GM10248 (cell line): Measurements from ENCODE around the gene CAPN12.
A peak's percentile ranks its signal among the peaks of the same experiment; 100 is the strongest.

Experiments
- CTCF ChIA-PET: fragments of 300-600 bp; sonication (Branson Sonifier 250); formaldehyde crosslinking; extraction: SDS; loops from one replicate; lab custom pipeline; 2021; ENCODE audit warnings: antibody characterized with exemption; lab: Yijun Ruan, JAX
- POLR2A ChIA-PET: fragments of 350-650 bp; sonication (Branson Sonifier 250); formaldehyde crosslinking; extraction: SDS; loops from one replicate; lab custom pipeline; 2020; ENCODE audit warnings: antibody characterized with exemption; lab: Yijun Ruan, JAX
- DNase-seq: peaks from one replicate; pipeline ENCODE4 v3.0.0; 2012; ENCODE audit errors: extremely low spot score
- TF ChIP-seq, protein P1 (sequence below): IDR thresholded peaks from 2 replicates; pipeline ENCODE4 v1.5.1; 2012; ENCODE audit warnings: mild to moderate bottlenecking, low read depth; ENCODE audit errors: extremely low read depth, missing control alignments, control extremely low read depth

Gene CAPN12

DNA sequence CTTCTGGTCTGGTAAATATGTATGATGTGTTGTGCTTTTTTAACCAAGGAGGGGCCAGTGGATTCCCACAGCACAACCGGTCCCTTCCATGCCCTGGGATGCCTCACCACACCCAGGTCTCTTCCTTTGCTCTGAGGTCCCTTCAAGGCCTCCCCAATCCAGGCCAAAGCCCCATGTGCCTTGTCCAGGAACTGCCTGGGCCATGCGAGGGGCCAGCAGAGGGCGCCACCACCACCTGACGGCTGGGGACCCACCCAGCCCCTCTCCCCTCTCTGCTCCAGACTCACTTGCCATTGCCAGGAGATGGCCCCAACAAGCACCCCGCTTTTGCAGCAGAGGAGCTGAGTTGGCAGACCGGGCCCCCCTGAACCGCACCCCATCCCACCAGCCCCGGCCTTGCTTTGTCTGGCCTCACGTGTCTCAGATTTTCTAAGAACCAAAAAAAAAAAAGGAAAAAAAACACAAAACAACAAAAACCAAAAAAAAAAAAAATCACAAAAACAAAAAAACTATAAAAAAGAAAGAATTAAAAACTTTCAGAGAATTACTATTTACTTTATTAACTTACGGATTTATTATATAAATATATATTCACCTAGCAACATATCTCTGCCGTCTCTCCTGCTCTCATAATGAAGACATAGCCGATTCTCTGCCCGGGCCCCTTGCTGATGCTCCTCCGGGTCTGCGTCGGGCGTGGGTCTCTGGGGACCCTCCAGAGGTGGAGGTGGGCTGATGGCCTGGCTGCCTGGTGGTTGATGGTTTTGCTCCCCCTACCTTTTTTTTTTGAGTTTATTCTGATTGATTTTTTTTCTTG lies 14.4 kb downstream of the CAPN12 start:
- TF ChIP-seq, protein P1, sequence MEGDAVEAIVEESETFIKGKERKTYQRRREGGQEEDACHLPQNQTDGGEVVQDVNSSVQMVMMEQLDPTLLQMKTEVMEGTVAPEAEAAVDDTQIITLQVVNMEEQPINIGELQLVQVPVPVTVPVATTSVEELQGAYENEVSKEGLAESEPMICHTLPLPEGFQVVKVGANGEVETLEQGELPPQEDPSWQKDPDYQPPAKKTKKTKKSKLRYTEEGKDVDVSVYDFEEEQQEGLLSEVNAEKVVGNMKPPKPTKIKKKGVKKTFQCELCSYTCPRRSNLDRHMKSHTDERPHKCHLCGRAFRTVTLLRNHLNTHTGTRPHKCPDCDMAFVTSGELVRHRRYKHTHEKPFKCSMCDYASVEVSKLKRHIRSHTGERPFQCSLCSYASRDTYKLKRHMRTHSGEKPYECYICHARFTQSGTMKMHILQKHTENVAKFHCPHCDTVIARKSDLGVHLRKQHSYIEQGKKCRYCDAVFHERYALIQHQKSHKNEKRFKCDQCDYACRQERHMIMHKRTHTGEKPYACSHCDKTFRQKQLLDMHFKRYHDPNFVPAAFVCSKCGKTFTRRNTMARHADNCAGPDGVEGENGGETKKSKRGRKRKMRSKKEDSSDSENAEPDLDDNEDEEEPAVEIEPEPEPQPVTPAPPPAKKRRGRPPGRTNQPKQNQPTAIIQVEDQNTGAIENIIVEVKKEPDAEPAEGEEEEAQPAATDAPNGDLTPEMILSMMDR, result peak; percentile 84
- ChIA-PET POLR2A (no interaction called here), CTCF (interaction anchor here (0.7 to 1.6 kb wide), 4 partner anchors 102 to 206 kb away, joined by 3 to 4 read pairs (median 4); partner anchors contain the start of genes ECH1, MRPS12 and SARS2)
- DNase-seq, result peak; percentile 75

DNA sequence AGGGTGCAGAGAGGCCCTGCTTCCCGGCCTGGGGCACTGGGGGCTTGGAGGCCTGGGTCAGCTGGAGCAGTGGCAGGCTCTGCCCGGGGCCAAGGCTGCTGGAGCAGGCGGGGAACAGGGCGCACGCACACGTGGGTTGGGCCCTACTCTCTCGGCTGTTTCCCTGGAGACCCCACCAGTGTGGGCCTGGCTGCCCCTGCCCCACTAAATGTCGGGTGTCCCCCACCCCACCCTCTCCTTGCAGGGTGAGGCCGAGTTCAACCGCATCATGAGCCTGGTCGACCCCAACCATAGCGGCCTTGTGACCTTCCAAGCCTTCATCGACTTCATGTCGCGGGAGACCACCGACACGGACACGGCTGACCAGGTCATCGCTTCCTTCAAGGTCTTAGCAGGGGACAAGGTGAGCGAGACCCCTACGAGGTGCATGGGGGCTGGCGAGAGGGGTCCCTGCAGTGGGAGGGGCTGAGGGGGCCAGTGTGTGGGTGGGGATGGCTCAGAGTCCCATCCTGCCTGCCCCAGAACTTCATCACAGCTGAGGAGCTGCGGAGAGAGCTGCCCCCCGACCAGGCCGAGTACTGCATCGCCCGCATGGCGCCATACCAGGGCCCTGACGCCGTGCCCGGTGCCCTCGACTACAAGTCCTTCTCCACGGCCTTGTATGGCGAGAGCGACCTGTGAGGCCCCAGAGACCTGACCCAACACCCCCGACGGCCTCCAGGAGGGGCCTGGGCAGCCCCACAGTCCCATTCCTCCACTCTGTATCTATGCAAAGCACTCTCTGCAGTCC lies 15.3 kb downstream of the CAPN12 start:
- DNase-seq, result no peak
- TF ChIP-seq, protein P1, result no peak
- ChIA-PET CTCF (interaction anchor here (1.6 kb wide), 1 partner anchor 326 kb away, joined by 3 read pairs; the partner anchor contains the start of gene FAM98C), POLR2A (no interaction called here)

DNA sequence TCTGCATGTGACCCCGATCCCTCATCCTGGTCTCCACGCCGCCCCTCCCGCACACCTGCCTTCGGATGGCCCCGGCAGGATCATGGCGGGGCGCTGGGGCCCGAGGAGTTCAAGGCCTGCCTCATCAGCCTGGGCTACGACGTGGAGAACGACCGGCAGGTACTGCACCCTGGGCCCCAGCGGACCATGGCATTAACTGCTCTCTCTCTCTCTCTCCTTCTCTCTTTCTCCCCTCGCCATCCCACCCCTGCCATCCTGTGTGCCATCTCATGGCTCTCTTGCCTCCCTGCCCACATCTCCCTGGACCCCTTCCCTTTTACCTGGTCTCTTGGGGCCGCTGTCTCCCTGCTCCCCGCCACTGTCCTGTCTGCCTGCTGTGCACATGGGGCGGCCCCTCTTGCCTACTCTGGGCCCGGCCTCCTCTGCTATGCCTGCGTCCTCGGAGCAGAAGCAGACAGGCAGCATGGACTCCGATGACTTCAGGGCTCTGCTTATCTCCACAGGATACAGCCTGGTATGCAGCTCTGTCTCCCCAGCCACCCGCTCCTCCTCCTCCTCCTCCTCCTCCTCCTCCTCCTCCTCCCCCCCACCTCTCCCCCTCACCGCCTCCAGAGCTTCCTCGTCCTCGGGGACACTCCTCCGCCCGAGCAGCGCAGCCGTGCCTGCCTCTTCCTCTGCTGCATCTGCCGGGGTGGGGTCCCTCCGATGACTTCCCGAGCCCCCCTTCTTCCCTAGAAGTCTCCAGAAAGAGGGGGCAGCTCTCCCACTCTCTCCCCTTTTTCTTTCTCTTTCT lies 16.2 kb downstream of the CAPN12 start:
- CTCF ChIA-PET, result interaction anchor here (1.1 to 2.0 kb wide), 3 partner anchors 66 to 325 kb away, joined by 3 to 8 read pairs (median 3); partner anchors contain the start of genes FAM98C, MRPS12 and SARS2

DNA sequence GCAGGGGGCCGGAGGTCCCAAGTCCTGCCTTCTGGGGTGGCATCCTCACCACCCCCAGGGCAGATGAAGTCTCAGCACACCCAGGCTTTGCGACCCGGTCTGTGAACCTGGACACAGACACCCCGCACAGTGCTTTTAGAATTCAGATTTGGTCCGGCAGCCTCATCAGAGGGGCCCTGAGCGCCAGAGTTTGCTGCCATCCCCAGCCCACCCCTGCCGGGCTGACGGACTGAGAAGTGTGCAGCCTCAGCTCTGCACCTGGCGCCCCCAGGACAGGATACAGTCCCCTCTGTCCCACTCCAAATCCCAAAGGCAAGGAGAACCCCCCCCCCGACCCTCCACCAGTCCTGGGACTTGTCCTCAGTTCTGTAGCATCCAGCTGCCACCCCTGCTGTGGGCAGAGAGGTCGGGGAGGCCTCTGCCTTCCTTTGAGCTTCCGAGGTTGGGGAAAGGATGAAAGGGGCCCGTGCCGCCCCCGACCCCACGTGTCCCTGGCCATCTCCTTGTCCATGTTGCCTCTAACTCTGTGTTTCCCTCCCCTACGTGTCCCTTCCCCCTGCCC lies 16.9 kb downstream of the CAPN12 start:
- ChIA-PET POLR2A (no interaction called here), CTCF (interaction anchor here (1.1 to 2.0 kb wide), 5 partner anchors 42 to 324 kb away, joined by 3 to 8 read pairs (median 3); partner anchors contain the start of genes FAM98C, MRPS12 and SARS2)
- DNase-seq, result no peak
- TF ChIP-seq, protein P1, result no peak

More for the DNA sequence above, 16.2 kb downstream of the CAPN12 start:
- DNase-seq, result no peak
- TF ChIP-seq, protein P1, result no peak
- POLR2A ChIA-PET, result interaction anchor here (0.6 kb wide), 1 partner anchor 104 kb away, joined by 4 read pairs; no protein-coding TSS in a partner anchor

DNA sequence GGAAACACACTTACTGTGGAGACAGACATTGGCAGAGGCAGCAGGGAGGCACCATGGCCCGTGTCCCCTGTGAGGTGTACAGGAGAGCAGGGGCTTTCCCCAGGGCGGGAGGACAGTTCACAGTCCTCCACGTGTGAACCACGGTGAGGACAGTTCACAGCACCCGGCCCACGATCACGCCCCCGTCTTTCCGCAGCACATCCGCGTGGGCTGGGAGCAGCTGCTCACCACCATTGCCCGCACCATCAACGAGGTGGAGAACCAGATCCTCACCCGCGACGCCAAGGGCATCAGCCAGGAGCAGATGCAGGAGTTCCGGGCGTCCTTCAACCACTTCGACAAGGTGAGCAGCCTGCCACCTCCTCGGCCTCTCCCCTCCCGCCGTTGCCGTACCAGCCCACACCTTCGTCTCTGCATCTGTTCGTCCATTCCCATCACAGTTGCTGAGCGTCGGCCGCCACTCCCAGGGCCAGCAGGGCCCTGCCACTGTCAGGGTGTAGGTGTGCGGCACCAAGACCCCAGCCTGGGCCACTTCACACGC lies 17.4 kb downstream of the CAPN12 start:
- POLR2A ChIA-PET, result no interaction called here

More for the DNA sequence above, 17.4 kb downstream of the CAPN12 start:
- TF ChIP-seq, protein P1, result no peak
- no peak for DNase-seq
- CTCF ChIA-PET, result interaction anchor here (1.1 to 2.0 kb wide), 4 partner anchors 43 to 204 kb away, joined by 3 to 8 read pairs (median 4); partner anchors contain the start of genes MRPS12 and SARS2
